DMS153 (cell line): ENCODE results near the gene HOXD8.

Experiments
- DNase-seq: peaks from one replicate; lab custom pipeline; 2025; lab: John Stamatoyannopoulos, UW

The HOXD8 gene

DNA sequence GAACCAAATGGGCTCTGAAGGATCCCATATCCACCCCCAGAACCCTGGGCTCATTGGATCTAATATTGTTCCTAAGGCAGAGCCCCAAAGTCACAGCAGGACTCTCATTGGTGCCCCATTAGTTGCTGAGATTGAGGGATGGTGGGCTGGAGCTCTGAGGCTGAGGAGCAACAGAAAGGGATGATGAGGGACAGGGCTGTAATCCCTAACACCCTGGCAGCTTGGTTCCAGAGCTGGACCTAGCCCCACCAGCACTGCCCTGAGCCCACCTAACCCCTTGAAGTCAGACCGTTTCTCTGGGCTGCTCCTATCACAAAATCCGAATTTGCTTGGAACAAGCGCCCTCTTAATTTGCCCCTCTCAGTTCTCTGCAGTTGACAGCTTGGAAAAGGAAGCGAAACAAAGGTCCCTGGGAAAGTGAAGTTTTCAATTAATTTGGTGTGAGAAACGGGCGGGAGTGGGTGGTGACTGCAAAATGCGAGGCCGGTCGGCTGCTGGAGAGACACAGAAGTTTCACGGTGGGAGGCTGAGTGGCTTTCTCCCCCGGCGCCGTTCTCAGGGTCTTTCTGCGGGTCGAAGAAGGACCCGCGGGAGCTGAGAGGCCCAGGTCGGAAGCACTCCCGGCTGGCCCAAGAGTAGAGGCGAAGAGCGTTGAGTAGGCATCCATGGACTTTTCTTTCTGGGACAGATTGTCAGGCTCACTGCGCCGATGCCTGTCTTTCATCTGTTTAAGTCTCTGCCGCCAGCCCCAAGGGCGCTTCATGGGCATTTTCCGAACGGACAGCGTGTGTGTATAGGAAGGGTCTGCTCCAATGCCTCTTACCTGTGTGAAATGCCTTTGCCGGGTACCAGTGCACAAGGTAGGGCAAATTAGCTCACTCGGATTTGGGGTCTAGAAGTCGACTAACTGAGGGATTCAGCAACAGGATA, 37.9 kb upstream of the HOXD8 start:
- no peak for DNase-seq

DNA sequence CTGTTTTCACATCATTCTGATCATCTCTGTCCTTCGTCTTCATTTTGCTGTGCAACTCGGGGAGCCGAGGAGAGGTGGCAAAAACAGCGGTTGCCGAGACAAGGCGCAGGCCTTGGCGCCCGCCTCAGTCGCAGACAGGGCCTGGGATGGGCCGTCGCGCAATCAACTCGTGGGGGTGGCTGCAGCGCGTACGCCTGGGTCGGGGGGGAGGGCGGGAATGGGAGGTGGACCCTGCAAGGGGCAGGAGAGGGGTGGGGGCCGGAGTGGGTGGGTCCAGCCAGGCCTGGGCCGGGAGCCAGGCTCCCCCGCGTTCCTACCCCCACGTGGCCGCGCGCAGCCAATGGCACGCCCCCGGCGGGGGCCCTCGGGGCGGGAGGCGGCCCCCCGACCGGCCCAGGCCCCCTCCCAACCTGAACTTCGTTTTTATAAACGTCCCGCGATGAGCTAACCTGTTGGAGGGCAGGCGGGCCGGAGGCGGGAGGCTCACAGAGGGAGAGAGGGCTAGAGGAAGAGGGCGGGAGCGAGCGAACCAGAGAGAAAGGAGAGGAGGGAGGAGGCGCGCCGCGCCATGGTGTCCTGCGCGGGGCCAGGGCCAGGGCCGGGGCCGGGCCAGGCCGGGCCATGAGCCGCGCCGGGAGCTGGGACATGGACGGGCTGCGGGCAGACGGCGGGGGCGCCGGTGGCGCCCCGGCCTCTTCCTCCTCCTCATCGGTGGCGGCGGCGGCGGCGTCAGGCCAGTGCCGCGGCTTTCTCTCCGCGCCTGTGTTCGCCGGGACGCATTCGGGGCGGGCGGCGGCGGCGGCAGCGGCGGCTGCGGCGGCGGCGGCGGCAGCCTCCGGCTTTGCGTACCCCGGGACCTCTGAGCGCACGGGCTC, 37.0 kb upstream of the HOXD8 start, which contains the start of gene HOXD13:
TSS of gene HOXD13 (plus strand) at position 452 of the 875 bp plus-strand sequence. CDS start at position 622, 170 bp downstream.
- DNase-seq: peak; percentile 76

DNA sequence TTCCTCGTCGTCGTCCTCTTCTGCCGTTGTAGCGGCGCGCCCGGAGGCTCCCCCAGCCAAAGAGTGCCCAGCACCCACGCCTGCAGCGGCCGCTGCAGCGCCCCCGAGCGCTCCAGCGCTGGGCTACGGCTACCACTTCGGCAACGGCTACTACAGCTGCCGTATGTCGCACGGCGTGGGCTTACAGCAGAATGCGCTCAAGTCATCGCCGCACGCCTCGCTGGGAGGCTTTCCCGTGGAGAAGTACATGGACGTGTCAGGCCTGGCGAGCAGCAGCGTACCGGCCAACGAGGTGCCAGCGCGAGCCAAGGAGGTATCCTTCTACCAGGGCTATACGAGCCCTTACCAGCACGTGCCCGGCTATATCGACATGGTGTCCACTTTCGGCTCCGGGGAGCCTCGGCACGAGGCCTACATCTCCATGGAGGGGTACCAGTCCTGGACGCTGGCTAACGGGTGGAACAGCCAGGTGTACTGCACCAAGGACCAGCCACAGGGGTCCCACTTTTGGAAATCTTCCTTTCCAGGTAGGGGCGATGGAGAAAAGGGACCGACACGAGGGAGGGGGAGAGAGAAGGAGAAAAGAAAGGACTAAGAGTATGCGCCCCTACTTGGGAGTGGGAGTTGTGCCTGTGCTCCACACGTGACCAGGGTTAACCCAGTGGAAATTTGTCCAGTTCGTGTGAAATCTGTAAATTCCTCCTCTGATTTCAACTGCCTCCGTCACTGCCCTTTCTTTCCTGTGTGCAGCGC, 36.2 kb upstream of the HOXD8 start:
- DNase-seq: no peak

DNA sequence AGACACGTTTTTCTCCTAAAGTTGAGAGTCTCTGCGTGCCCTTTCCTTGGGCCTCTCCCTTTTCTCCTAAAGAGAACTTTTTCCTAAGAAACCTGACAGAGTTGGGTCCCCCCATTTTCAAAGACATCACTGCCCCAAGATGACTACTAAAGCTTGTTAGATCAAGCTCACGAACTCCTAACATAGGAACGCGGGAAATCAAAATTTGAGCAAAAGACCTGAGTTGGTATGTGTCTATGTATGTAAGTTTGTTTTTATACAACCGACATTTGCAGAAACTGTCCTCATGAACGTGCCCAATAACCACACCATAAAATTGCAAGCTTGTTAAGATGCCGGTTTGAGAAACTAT, 35.6 kb upstream of the HOXD8 start:
- no peak for DNase-seq

DNA sequence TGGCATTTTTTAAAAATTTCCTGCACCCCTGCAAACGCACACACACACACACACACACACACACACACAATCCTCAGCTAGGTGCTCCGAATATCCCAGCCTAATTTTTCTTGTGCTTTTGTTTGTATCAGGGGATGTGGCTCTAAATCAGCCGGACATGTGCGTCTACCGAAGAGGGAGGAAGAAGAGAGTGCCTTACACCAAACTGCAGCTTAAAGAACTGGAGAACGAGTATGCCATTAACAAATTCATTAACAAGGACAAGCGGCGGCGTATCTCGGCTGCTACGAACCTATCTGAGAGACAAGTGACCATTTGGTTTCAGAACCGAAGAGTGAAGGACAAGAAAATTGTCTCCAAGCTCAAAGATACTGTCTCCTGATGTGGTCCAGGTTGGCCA, 35.2 kb upstream of the HOXD8 start:
- DNase-seq: no peak

DNA sequence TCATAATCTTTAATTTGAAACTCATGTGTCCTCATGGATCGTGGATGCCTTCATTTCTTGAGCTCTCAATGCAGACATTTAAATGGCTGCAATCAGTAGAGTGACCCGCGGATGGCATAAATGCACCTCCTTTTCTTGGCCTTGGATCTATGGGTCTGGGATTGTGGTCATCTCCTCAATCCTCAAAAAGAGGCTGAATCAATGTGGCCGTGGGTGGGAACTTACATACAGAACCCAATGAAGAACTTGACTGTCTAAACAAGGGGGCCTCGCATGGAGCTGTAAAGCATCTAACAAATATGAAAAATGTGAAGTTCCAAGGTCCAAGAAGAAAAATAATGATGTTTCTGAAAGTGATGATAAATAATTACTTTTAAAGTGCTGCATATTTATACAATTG, 34.1 kb upstream of the HOXD8 start:
- DNase-seq: no peak

DNA sequence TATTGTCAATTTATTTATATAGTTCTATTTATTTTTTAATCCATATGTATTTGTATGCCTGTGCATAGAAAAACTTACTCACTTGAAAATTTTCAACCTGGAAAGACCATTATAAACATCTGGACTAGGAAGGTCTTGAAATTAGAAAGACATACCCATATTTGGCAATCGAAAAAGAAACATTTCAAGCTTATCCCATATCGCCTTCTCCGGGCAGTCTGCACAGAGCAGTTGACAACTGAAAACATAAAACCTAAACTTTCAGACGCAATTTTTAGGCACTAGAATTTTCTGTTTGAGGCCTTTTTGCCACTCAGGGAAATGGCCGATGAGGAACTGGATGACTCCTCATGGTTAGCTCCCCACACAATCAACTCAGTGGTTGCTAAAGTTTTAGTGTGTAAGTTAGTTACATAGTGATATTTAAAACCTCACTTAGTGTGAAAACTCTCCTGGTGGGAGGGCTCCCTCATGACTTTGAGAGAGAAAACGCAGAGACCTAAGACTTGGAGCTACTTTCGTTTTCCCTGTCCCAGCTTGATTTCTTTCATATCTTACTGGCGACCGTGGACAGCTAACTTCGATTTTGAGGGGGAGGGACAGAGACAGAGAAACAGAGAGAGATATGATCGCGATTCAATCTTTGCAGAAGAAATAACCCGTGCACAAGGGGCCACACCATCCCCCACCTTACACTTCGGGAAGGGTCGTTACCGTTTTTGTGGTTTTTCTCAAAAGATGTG, 33.1 kb upstream of the HOXD8 start:
- no peak for DNase-seq

DNA sequence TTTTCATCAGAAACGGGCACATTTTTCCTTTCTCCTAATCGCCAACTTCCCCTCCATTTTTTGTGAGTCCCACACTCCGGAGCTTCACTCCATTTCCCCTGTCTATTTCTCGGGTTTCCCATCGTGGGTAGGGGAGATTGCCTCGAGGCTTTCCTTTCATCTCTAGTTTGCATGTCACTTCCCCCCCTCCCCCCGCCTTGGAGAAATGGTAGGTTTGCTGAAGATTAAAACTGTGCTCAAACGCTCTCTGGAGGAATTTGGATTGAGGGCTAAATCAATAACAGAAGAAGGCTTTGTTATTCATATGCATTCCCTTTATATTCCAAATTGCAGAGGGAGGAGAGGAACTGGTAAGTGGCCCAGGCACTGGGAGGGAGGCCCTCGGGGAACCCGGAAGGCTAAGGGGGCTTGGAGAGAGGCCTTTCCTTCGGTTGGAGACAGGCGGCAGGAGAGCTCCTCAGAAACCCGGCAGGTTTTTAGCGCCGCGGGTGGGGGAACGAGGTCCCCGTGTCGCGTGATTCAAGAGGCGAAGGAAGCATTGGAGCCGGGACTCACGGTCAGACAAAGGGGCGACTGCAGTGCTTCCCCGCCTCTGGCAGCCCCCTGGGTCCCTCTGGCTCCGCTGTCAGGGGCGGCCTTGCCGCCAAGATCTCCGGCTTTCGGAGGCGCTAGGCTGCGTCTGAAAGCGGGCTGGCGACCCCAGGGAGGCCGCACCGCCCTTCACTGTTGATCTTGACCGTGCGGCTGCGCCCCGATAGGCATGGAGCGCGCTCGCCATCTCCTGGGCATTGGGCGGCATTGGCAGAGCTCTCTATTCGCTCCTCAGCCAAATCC, 32.3 kb upstream of the HOXD8 start:
- peak; percentile 82 for DNase-seq

DNA sequence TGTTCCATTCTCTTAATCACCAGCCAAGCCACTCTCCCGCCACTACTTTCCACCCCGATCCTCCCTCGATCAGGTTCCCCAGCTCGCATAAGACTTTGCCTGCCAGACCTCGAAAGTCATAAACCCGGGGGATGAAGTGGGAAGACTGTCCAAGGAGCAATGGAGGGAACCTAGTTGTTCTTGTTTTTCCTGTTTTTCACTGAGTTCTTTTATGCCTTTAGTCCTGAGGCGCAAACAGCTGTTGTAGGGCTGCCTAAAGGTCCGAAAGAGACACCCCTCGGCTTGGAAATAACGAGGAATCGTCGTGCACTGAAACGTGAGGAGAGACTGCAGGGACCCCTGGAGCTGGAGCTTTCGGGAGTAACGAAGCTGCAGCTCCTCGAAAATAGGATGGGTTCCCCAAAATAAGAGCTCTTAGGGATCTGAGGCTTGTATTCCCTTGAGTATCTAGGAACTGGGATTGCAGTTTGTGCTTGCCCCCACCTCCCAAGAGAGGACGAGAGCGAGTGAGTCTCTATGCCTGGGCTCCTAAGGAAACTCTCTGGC, 31.6 kb upstream of the HOXD8 start:
- no peak for DNase-seq

DNA sequence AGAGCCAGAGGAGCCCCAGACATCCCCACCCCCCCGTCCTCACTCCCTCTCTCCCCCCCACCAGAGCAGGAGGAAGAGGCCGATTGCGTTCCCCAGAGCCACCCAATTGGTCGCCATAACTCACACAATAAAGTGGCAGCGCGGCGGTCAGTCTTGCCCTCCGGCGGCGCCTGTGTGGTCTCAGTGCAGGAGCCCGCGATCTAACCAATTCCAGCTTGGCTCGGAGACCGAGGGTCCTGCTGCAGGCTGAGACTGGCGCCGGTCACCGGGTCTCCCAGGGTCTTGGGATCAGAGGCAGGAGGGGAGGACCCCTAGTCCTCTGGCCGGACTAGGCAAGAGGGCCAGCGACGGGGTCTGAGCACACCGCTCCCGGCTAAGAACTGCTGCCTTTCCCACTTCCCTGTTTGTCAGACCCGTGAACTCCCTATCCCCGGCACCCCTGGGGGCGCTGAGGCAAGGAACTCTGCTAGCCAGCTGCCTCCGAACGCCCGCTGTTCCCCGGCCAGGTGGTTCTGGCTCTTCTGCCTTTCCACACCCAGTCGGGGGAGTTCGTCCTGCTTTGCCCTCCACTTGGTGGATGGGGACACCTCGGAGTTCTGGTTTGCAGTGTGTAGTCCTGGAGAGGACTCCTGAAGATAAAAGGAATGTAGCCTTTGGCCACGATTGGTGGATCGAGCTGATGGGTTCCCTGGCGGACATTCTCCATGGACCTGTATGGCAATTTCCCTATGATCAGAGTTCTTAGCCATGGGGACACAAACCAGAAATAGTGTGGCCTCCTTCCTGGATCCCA, 30.9 kb upstream of the HOXD8 start:
- no peak for DNase-seq

DNA sequence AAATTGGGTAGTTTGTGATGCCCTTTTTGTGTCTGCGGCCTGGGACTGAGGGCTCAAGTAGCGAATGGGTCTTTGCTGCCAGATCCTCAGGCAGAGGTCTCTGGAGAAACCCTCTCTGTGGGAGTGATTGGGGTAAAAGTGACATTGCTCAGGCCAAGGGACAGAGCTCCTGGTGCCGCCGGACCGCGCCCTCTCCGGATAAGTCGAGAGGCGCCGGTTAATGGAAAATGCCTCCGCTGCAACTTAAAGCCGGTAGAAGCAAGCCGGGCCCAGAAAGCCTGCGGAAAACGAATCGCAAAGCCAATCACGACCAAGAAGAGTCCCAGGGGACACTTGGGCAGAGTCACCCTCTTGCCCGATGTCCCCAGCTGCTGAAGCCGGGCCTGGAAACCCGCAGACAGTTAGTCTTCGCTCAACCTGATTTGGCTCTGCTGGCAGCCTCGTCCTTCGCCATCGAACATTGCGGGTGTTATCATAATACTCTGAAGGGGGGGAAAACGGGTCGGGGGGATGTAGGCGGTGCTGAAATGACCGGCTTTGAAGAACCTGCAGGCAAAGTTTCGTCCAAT, 30.3 kb upstream of the HOXD8 start:
- DNase-seq: no peak

DNA sequence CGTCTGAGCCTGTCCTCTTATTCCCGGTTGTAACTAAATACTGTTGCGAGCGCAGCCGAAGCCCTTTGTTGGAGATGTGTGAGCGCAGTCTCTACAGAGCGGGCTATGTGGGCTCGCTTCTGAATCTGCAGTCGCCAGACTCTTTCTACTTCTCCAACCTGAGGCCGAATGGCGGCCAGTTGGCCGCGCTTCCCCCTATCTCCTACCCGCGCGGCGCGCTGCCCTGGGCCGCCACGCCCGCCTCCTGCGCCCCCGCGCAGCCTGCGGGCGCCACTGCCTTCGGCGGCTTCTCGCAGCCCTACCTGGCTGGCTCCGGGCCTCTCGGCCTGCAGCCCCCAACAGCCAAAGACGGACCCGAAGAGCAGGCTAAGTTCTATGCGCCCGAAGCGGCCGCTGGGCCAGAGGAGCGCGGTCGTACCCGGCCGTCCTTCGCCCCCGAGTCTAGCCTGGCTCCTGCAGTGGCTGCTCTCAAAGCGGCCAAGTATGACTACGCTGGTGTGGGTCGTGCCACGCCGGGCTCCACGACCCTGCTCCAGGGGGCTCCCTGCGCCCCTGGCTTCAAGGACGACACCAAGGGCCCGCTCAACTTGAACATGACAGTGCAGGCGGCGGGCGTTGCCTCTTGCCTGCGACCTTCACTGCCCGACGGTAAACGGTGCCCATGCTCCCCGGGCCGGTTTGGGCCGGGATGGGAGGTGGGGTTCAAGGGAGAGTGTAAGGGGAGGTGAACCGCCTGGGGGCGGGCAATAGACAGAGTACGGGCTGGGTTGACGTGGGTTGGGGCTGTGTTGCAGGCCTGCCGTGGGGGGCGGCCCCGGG, 29.6 kb upstream of the HOXD8 start, which contains the start of gene HOXD12:
TSS of gene HOXD12 (plus strand) at position 68 of the 819 bp plus-strand sequence. CDS start at position 75, 7 bp downstream.
- no peak for DNase-seq

DNA sequence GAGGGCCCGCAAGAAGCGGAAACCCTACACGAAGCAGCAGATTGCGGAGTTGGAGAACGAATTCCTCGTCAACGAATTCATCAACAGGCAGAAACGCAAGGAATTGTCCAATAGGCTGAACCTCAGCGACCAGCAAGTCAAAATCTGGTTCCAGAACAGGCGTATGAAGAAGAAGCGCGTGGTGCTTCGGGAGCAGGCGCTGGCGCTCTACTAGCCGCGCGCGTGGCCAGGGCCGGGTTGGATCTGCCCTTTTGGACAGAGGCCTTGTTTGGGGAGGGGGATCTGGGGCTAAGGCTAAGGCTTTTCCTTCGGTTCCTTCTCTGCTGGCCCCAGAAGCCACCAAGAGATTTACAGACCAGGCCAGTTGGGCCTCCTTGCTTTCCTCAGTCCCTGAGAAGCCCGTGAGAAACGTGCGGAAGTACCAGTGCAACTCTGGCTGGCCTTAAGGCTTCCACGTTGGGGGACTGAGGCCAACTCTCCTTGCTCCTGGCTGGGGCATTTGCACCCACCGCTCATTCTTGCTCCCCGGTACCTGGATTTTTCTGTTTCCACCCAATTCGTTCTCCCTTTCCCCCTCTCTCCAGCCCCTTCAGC, 28.9 kb upstream of the HOXD8 start:
- DNase-seq: no peak

DNA sequence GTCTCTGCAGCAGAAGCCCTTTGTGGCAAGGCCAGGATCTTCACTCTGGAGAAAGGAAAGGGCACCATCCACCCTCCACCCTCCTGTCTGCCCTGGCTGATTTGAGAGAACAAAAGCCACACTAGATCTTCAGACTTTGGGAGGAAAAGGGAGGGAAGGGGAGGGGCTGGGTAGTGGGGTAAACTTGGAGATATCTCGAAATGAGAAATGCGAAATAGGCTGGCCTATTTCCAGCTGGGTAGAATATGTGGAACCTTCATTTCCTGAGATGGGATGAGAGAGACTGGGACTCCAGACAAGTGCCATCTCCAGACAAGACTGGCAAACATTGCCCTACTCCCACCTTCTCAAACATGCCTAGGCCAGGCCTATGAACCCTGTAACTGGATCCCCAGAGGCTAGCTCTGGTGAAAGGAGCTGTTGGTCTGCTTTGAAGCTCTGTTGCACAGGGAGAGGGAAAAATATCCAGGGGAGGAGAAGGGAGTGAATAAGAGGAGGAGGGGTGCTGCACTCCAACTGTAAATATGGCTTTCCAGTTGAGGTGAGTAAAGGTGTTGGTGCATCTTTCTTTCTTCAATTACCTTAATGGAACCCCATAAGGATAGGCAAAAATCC, 28.2 kb upstream of the HOXD8 start:
- DNase-seq: no peak

DNA sequence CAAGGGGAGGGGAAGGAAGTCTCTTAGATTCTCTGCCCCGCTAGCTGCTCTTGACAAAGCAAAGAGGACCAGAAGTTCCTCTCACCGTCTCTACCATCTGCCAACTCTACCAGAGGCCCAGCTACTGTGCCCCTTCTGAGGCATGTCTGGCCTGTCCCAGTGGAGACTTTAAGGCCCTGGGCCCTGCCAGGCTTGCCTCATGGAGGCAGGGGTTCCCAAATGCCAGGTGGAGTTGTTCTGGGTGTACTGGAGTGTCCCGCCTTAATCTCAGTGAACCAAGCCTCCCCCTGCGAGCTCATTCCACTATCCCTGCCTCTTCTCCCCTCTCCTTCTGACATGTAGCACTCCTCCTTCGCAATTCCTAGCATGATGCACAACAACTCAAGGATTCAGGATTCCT, 27.7 kb upstream of the HOXD8 start:
- no peak for DNase-seq

DNA sequence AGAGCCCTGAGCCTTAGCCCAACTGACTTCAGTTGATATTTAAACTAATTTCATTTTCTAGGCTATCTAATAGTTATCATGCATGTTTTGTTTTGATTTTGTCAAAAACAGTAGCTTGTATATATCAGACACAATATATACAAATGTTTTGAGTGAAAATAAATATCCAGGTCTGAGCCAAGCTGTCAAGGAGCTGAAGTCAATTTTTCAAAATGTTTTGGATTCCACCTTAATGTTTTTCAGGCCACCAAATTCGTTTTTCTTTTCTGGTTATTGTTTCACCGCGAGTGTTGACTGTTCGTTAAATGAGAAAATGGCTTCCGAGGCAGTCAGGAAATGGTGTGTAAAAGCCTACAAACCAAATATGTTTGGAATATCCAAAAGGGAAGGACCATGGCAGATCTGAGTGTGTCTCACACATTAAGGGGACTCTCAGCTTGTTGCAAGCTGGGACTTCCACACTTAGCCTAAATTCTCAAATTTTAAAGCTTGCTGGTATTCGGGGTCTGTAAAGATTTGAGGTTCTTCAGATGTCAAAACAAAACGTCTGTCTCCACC, 27.1 kb upstream of the HOXD8 start:
- no peak for DNase-seq

DNA sequence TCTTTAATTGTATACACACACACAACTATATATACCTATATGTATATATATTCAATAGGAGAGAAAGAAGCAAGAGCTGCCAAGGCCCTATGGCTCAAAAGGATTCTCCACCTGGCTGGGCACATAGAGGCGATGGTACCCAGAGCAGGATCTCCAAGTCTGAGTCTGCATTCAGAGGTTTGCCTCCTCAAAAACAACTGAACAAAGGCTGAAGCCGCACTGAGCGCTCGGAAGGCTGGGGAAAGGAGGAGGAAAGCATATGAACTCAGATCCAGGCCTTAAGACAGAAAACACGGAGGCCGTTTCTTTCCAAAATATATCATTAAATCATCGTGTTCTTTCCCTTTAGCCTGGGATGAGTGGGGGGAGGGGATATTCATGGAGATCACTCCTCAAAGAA, 26.3 kb upstream of the HOXD8 start:
- DNase-seq: no peak
